Esophagus squamous epithelium (tissue), 5 donors: ENCODE data around the gene MEGF10. TPM values are rescaled to one million over a fixed set of nuclear protein-coding genes. Genes with fewer than 3 reads are reported as not detected.

Experiments used
- DNase-seq: peaks from one replicate; lab custom pipeline; 2025; lab: John Stamatoyannopoulos, UW
- H3K27ac ChIP-seq, 4 donors: fragments of 200-600 bp; sonication (generic); one replicate each; pipeline ENCODE4 v1.5.1; 2016 to 2019; ENCODE audit warnings: mild to moderate bottlenecking in 1 of 4
- H3K27me3 ChIP-seq, 4 donors: fragments of 200-600 bp; sonication (generic); 1 replicate in 3 of 4; 2 replicates in 1 of 4; pipeline versions ENCODE4 v1.5.1 to v1.6.0; 2017 to 2021; ENCODE audit warnings: antibody characterized with exemption in 1 of 4
- H3K36me3 ChIP-seq, 3 donors: fragments of 200-600 bp; sonication (generic); one replicate each; pipeline ENCODE4 v1.5.1; 2016 to 2019
- H3K4me1 ChIP-seq, 3 donors: fragments of 200-600 bp; sonication (generic); one replicate each; pipeline ENCODE4 v1.5.1; 2017 to 2019
- H3K4me3 ChIP-seq, 4 donors: fragments of 200-600 bp; sonication (generic); 1 replicate in 3 of 4; 2 replicates in 1 of 4; pipeline ENCODE4 v1.5.1; 2016 to 2019; ENCODE audit warnings: mild to moderate bottlenecking in 2 of 4, moderate library complexity in 1 of 4
- H3K9me3 ChIP-seq, 3 donors: fragments of 200-600 bp; sonication (generic); one replicate each; pipeline ENCODE4 v1.5.1; 2016 to 2019
- CTCF ChIP-seq, 6 experiments: fragments of 450-650 bp in 4 of 6; fragments of 200-600 bp in 2 of 6; sonication (generic) in 2 of 6; IDR thresholded peaks; one replicate each; pipeline ENCODE4 v1.5.1; 2016 to 2019; ENCODE audit warnings: antibody characterized with exemption in 6 of 6, mild to moderate bottlenecking in 4 of 6, moderate library complexity in 4 of 6
- POLR2A ChIP-seq, 4 donors: fragments of 450-650 bp; IDR thresholded peaks; one replicate each; pipeline ENCODE4 v1.6.1; 2017; ENCODE audit warnings: antibody characterized with exemption in 4 of 4, mild to moderate bottlenecking in 4 of 4, moderate library complexity in 3 of 4
- WGBS, 2 donors: methylation state at CpG; one replicate each; pipeline ENCODE4 v1.1.5; 2018; 5-methylcytosine and 5-hydroxymethylcytosine counted together
- intact Hi-C: fragments of 100-400 bp; cut with DNase I; formaldehyde crosslinking; loops from one replicate; pipeline ENCODE4 v1.15.0; 2022
- total RNA-seq, 4 donors: library from RNA; depleted of rRNA; stranded (reverse); fragments of >200 nt; gene quantifications; one replicate each; pipeline ENCODE4 v1.1.0, GENCODE V29; 2016
- donor health status: DM: yes; HTN: yes; CAD: no.

Gene MEGF10
- total RNA-seq, 4 donors from 2014 or later, result 1.1 TPM; not detected in 3

GRCh38 chr5:127452626-127453025 lies 162.0 kb downstream of the MEGF10 start:
- 61 to 76% methylated on average over 4 of the region's 4 CpGs for WGBS, 2 donors
- Histone ChIP-seq H3K4me3 (no peak overlapping the region), H3K27ac (no peak overlapping the region), H3K4me1 (no peaks in the 10 kb centered on the region), H3K27me3 (no peaks in the 10 kb centered on the region), H3K9me3 (no peaks in the 10 kb centered on the region), H3K36me3 (no peaks in the 10 kb centered on the region)
- DNase-seq, result no peak
- TF ChIP-seq CTCF (IDR thresholded peaks at IDR 0.05) (no peak), POLR2A (IDR thresholded peaks at IDR 0.05) (no peak)
- intact Hi-C loops, result no loop called here

- no peak overlapping the region for H3K4me3 ChIP-seq
- no peaks in the 10 kb centered on the region for H3K4me1 ChIP-seq
- H3K27ac ChIP-seq, result no peak overlapping the region
- no peaks in the 10 kb centered on the region for H3K27me3 ChIP-seq
- intact Hi-C loops, result no loop called here
- WGBS, 2 donors, result 66% methylated on average over 2 of the region's 2 CpGs
- no peak for DNase-seq
- H3K36me3 ChIP-seq, result no peaks in the 10 kb centered on the region
- no peaks in the 10 kb centered on the region for H3K9me3 ChIP-seq
- TF ChIP-seq POLR2A (IDR thresholded peaks at IDR 0.05), result no peak
- TF ChIP-seq CTCF (IDR thresholded peaks at IDR 0.05), result no peak
Measured at GRCh38 chr5:127471211-127471610, 180.6 kb downstream of the MEGF10 start.

GRCh38 chr5:127472700-127473099 lies 182.1 kb downstream of the MEGF10 start:
- Histone ChIP-seq H3K27ac (no peak overlapping the region), H3K4me1 (no peaks in the 10 kb centered on the region), H3K36me3 (no peaks in the 10 kb centered on the region), H3K4me3 (no peak overlapping the region), H3K9me3 (no peaks in the 10 kb centered on the region), H3K27me3 (no peaks in the 10 kb centered on the region)
- WGBS, 2 donors, result 88 to 94% methylated on average over 3 of the region's 3 CpGs
- intact Hi-C loops, result no loop called here
- no peak for DNase-seq
- no peak for TF ChIP-seq POLR2A (IDR thresholded peaks at IDR 0.05)
- TF ChIP-seq CTCF (IDR thresholded peaks at IDR 0.05), result no peak

GRCh38 chr5:127486471-127486870 lies 195.9 kb downstream of the MEGF10 start:
- intact Hi-C loops, result no loop called here
- 50 to 75% methylated on average over 3 to 4 of the region's 4 CpGs for WGBS, 2 donors

More at GRCh38 chr5:127486471-127486870, 195.9 kb downstream of the MEGF10 start:
- Histone ChIP-seq H3K27me3 (peaks cover 0 to 21% (median 2%) of the 10 kb centered on the region in 4 donors), H3K36me3 (no peaks in the 10 kb centered on the region), H3K27ac (no peak overlapping the region), H3K9me3 (no peaks in the 10 kb centered on the region), H3K4me1 (no peaks in the 10 kb centered on the region), H3K4me3 (no peak overlapping the region)
- no peak for TF ChIP-seq POLR2A (IDR thresholded peaks at IDR 0.05)
- TF ChIP-seq CTCF (IDR thresholded peaks at IDR 0.05), result no peak
- no peak for DNase-seq
